HepG2 (cell line): Measurements from ENCODE around the gene CPT1B. TPM values are rescaled to one million over a fixed set of nuclear protein-coding genes. Genes with fewer than 3 reads are reported as not detected.

ENCODE experiments used
- KAT8 ChIP-seq: IDR thresholded peaks from 2 replicates; pipeline ENCODE4 v1.6.1; 2016; ENCODE audit warnings: missing genetic modification reagents, missing compliant biosample characterization
- KDM1A ChIP-seq: IDR thresholded peaks from 2 replicates; pipeline ENCODE4 v1.6.1; 2016; ENCODE audit warnings: missing compliant biosample characterization
- MIER2 ChIP-seq: IDR thresholded peaks from 2 replicates; pipeline ENCODE4 v1.6.1; 2016; ENCODE audit warnings: missing biosample characterization, missing genetic modification reagents
- MTF1 ChIP-seq: sonication (generic); formaldehyde crosslinking; IDR thresholded peaks from 2 replicates; pipeline ENCODE4 v1.5.0; 2020; ENCODE audit warnings: missing genetic modification reagents
- PHF21A ChIP-seq: sonication (generic); formaldehyde crosslinking; IDR thresholded peaks from 2 replicates; pipeline ENCODE4 v1.5.0; 2020; ENCODE audit warnings: mild to moderate bottlenecking, missing genetic modification reagents
- ZBTB33 ChIP-seq: sonication (generic); formaldehyde crosslinking; IDR thresholded peaks from 2 replicates; pipeline ENCODE4 v1.4.0; 2020; ENCODE audit warnings: missing genetic modification reagents
- ZHX2 ChIP-seq, 2 experiments: sonication (generic) in 1 of 2; formaldehyde crosslinking in 1 of 2; IDR thresholded peaks; 2 replicates each; pipeline versions ENCODE4 v1.6.1 to v1.9.0; 2014 to 2022; ENCODE audit warnings: antibody characterized with exemption in 1 of 2, borderline replicate concordance in 1 of 2, inconsistent platforms in 1 of 2, low read depth in 1 of 2, missing genetic modification reagents in 1 of 2
- ZNF83 ChIP-seq: sonication (generic); formaldehyde crosslinking; IDR thresholded peaks from 2 replicates; pipeline ENCODE4 v1.4.0; 2020; ENCODE audit warnings: missing genetic modification reagents, mild to moderate bottlenecking, borderline replicate concordance
- polyA plus RNA-seq, 8 experiments: library from polyadenylated mRNA; depleted of rRNA in 3 of 8; stranded (reverse) in 7 of 8; unstranded in 1 of 8; fragments of >200 nt; fragmentation: Illumina TruSeq in 4 of 8; extraction: Trizol in 4 of 8; gene quantifications; 2 replicates each; pipeline versions ENCODE4 v1.2.1 to v1.2.3, GENCODE V29; 2011 to 2016; ENCODE audit warnings: low read depth in 4 of 8, missing spikeins in 1 of 8, mixed read lengths in 1 of 8; ENCODE audit not compliant: insufficient read depth in 1 of 8
- total RNA-seq, 5 experiments: library from RNA; depleted of rRNA; stranded (reverse); fragments of >200 nt; fragmentation: Illumina TruSeq; extraction: Trizol; gene quantifications; 2 replicates each; pipeline ENCODE4 v1.2.3, GENCODE V29; 2016; ENCODE audit warnings: low read depth in 1 of 5
- TF ChIP-seq, protein P1 (sequence below): sonication (generic); formaldehyde crosslinking; IDR thresholded peaks from 2 replicates; pipeline ENCODE4 v1.4.0; 2020; ENCODE audit warnings: mild to moderate bottlenecking, missing genetic modification reagents
- TF ChIP-seq, protein P2 (sequence below): sonication (generic); formaldehyde crosslinking; IDR thresholded peaks from 2 replicates; pipeline ENCODE4 v1.8.0; 2022; ENCODE audit warnings: mild to moderate bottlenecking, missing genetic modification reagents

CPT1B gene
- total and polyA plus RNA-seq, 2 of the 13 experiments (the other 11 are each of a cell fraction or from before 2014, with no cell fraction given), result 9.2 to 19.5 TPM

- TF ChIP-seq, protein P1, sequence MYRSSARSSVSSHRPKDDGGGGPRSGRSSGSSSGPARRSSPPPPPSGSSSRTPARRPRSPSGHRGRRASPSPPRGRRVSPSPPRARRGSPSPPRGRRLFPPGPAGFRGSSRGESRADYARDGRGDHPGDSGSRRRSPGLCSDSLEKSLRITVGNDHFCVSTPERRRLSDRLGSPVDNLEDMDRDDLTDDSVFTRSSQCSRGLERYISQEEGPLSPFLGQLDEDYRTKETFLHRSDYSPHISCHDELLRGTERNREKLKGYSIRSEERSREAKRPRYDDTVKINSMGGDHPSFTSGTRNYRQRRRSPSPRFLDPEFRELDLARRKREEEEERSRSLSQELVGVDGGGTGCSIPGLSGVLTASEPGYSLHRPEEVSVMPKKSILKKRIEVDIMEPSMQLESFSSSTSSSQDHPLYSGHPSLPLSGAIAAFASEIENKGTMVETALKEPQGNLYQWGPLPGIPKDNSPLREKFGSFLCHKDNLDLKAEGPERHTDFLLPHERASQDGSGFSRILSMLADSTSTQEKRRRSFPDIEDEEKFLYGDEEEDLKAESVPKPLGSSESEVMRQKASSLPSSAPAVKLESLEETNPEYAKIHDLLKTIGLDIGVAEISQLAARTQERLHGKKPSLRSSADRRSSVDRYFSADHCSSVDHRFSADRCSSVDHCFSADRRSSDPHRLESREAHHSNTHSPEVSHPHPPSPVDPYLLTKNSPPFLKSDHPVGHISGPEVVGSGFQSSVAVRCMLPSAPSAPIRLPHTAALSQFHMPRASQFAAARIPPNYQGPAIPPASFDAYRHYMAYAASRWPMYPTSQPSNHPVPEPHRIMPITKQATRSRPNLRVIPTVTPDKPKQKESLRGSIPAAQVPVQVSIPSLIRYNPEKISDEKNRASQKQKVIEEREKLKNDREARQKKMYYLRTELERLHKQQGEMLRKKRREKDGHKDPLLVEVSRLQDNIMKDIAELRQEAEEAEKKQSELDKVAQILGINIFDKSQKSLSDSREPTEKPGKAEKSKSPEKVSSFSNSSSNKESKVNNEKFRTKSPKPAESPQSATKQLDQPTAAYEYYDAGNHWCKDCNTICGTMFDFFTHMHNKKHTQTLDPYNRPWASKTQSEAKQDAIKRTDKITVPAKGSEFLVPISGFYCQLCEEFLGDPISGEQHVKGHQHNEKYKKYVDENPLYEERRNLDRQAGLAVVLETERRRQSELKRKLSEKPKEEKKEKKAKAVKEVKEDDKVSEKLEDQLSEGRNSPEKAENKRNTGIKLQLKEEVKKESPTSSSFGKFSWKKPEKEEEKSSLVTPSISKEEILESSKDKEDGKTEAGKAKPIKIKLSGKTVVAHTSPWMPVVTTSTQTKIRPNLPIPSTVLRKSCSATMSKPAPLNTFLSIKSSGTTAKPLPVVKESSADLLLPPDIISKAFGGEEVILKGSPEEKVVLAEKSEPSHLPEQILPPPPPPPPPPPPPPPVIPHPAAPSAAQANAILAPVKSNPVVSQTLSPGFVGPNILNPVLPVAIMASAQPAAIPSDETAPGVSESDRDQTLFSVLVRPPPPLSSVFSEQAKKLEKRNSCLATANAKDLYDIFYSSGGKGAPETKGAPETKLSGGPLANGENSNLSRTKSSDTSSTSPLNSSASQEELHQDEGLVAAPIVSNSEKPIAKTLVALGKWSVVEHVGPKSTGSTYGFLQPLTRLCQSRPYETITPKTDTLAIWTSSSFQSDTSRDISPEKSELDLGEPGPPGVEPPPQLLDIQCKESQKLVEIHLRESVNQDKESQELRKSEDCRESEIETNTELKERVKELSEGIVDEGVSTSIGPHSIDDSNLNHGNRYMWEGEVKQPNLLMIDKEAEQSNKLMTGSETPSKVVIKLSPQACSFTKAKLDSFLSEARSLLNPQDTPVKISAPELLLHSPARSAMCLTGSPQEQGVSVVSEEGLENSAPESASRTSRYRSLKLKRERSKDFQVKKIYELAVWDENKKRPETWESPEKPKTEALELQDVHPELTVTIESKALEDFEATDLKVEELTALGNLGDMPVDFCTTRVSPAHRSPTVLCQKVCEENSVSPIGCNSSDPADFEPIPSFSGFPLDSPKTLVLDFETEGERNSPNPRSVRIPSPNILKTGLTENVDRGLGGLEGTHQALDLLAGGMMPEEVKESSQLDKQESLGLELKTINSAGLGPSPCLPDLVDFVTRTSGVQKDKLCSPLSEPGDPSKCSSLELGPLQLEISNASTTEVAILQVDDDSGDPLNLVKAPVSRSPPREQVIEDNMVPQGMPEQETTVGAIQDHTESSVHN (CRISPR knock-in tag), result no peak
- no peak for TF ChIP-seq MTF1 (CRISPR knock-in tag)
- 0 out of 2 replicates have a peak, but pooled peaks have one; percentile 21 for TF ChIP-seq MIER2 (CRISPR knock-in tag)
- peak; percentile 65 for TF ChIP-seq PHF21A (CRISPR knock-in tag)
- no peak for TF ChIP-seq ZHX2 (IDR thresholded peaks at IDR 0.05; ENCODE audit: low read depth)
- no peak for TF ChIP-seq ZHX2 (CRISPR knock-in tag; IDR thresholded peaks at IDR 0.05; ENCODE audit: borderline replicate concordance)
- TF ChIP-seq ZNF83 (CRISPR knock-in tag), result no peak
- TF ChIP-seq KAT8, result 0 out of 2 replicates have a peak, but pooled peaks have one; percentile 10
- peak; percentile 7; the same call in 1 of the 2 replicates for TF ChIP-seq ZBTB33 (CRISPR knock-in tag)
- TF ChIP-seq, protein P2, sequence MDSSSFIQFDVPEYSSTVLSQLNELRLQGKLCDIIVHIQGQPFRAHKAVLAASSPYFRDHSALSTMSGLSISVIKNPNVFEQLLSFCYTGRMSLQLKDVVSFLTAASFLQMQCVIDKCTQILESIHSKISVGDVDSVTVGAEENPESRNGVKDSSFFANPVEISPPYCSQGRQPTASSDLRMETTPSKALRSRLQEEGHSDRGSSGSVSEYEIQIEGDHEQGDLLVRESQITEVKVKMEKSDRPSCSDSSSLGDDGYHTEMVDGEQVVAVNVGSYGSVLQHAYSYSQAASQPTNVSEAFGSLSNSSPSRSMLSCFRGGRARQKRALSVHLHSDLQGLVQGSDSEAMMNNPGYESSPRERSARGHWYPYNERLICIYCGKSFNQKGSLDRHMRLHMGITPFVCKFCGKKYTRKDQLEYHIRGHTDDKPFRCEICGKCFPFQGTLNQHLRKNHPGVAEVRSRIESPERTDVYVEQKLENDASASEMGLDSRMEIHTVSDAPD (CRISPR knock-in tag), result no peak
- no peak for TF ChIP-seq KDM1A (CRISPR knock-in tag)
Measured at GRCh38 chr22:50620593-50621355, 42.5 kb upstream of the CPT1B start (continued).
